Cardiac muscle cell (in vitro differentiated cells and primary cell): ENCODE data around the gene P4HB. TPM values are rescaled to one million over a fixed set of nuclear protein-coding genes. Genes with fewer than 3 reads are reported as not detected.

Experiments used
- DNase-seq, 2 donors: peaks; one replicate each; pipeline versions ENCODE4 v3.0.0 to v3.0.0-alpha.2; 2010 to 2017; ENCODE audit warnings: low read depth in 1 of 2, low spot score in 1 of 2
- H3K27ac ChIP-seq: fragments of 200-600 bp; sonication (generic); 2 replicates; pipeline ENCODE4 v1.5.1; 2016
- H3K27me3 ChIP-seq: fragments of 200-600 bp; sonication (generic); 2 replicates; pipeline ENCODE4 v1.6.0; 2016; ENCODE audit warnings: control low read depth
- H3K36me3 ChIP-seq: fragments of 200-600 bp; sonication (generic); 2 replicates; pipeline ENCODE4 v1.5.1; 2016; ENCODE audit warnings: control low read depth
- H3K4me1 ChIP-seq: fragments of 200-600 bp; sonication (generic); 2 replicates; pipeline ENCODE4 v1.8.1; 2017; ENCODE audit warnings: low read depth, mild to moderate bottlenecking, mixed run types
- H3K4me3 ChIP-seq: fragments of 200-600 bp; sonication (generic); 2 replicates; pipeline ENCODE4 v1.5.1; 2016; ENCODE audit warnings: mild to moderate bottlenecking
- H3K9me3 ChIP-seq: fragments of 200-600 bp; sonication (generic); 2 replicates; pipeline ENCODE4 v1.5.1; 2017; ENCODE audit warnings: low read depth, mild to moderate bottlenecking, control low read depth
- polyA plus RNA-seq: library from polyadenylated mRNA; unstranded; fragments of >200 nt; fragmentation: Nextera tagmentation; extraction: Ambion mirVana; gene quantifications from 2 replicates; pipeline ENCODE4 v1.2.1, GENCODE V29; 2016
- total RNA-seq: library from RNA; depleted of rRNA; stranded (reverse); fragments of >200 nt; gene quantifications from 2 replicates; pipeline ENCODE4 v1.2.3, GENCODE V29; 2016
- TF ChIP-seq, protein P1 (sequence below): IDR thresholded peaks from 2 replicates; pipeline ENCODE4 v1.5.1; 2012; ENCODE audit warnings: low read depth, mild to moderate bottlenecking, low read length

P4HB gene
- total and polyA plus RNA-seq, 2 experiments from 2014 or later: 597 to 972 TPM

DNA sequence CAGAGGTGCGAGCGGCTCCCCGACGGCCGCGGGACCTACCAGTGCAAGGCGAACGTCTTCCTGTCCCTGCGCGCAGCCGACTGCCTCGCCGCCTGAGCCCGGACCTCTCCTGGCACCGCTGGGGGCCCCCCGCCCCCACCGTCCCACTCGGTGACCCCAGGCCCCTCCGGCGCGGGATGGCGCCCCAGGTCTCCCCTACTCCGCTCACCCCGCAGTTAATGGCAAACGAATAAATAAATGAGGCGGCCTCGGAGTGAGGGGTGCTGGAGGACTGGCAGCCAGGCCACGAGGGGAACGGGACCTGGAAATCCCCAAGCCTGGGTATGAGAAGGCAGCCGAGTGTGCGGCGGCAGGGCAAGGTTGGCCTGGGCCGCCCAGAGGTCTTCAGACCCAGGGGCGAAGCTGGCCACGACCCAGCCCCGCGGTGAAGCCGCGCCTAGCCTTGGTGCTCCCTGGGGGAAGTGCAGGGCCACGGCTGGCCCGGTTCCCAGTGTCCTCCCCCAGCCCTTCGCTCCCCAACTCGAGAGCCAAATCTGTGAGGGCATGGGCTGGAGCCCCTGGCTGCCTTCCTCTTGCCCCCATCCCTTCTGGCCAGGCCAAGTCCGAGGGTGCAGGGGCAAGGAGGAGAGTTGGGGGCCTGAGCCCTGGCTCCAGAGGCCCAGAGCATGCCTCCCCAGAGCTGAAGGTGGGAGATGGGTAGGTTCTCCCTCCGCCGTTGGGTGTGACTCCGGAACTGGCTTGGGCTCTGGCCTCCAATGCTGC is 42.5 kb upstream of the P4HB start:
- Histone ChIP-seq H3K27me3 (peaks cover 18% of the 10 kb centered on the region), H3K36me3 (peaks cover 18% of the 10 kb centered on the region), H3K4me3 (no peak overlapping the region), H3K9me3 (no peaks in the 10 kb centered on the region), H3K4me1 (no peaks in the 10 kb centered on the region), H3K27ac (no peak overlapping the region)
- TF ChIP-seq, protein P1, sequence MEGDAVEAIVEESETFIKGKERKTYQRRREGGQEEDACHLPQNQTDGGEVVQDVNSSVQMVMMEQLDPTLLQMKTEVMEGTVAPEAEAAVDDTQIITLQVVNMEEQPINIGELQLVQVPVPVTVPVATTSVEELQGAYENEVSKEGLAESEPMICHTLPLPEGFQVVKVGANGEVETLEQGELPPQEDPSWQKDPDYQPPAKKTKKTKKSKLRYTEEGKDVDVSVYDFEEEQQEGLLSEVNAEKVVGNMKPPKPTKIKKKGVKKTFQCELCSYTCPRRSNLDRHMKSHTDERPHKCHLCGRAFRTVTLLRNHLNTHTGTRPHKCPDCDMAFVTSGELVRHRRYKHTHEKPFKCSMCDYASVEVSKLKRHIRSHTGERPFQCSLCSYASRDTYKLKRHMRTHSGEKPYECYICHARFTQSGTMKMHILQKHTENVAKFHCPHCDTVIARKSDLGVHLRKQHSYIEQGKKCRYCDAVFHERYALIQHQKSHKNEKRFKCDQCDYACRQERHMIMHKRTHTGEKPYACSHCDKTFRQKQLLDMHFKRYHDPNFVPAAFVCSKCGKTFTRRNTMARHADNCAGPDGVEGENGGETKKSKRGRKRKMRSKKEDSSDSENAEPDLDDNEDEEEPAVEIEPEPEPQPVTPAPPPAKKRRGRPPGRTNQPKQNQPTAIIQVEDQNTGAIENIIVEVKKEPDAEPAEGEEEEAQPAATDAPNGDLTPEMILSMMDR: no peak
- DNase-seq: no peak

DNA sequence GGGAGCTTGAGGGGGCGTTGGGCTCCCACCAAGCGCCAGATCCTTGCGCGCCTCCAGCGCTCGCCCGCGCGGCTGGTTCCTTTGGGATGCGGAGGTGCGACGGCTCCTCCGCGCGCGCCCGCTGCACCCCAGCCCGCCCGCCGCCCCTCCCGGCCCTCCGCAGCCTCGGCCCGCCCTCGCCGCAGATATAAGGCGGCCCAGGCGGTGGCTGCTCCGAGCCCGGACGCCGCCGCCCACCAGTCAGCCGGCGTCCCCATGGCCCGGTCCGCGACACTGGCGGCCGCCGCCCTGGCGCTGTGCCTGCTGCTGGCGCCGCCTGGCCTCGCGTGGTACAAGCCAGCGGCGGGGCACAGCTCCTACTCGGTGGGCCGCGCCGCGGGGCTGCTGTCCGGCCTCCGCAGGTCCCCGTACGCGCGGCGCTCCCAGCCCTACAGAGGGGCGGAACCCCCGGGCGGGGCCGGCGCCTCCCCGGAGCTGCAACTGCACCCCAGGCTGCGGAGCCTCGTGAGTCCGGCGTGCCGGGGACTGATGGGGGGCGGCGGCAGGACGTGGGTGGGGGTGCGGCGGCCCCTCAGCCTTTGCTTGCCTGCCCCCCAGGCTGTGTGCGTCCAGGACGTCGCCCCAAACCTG is 41.8 kb upstream of the P4HB start, which contains the start of gene NPB:
TSS of gene NPB (plus strand) at position 216 of the 630 bp plus-strand sequence. CDS start at position 256, 40 bp downstream.
- DNase-seq: peak; percentile 21 to 72
- peak within 1 kb of the TSS; percentile 33 for H3K4me3 ChIP-seq
- no peak within 1 kb of the TSS for H3K27ac ChIP-seq
- H3K9me3 ChIP-seq: no peaks in the 10 kb centered on the region
- TF ChIP-seq, protein P1: no peak
- peaks cover 14% of the 10 kb centered on the region for H3K36me3 ChIP-seq
- no peaks in the 10 kb centered on the region for H3K4me1 ChIP-seq
- peaks cover 18% of the 10 kb centered on the region for H3K27me3 ChIP-seq

DNA sequence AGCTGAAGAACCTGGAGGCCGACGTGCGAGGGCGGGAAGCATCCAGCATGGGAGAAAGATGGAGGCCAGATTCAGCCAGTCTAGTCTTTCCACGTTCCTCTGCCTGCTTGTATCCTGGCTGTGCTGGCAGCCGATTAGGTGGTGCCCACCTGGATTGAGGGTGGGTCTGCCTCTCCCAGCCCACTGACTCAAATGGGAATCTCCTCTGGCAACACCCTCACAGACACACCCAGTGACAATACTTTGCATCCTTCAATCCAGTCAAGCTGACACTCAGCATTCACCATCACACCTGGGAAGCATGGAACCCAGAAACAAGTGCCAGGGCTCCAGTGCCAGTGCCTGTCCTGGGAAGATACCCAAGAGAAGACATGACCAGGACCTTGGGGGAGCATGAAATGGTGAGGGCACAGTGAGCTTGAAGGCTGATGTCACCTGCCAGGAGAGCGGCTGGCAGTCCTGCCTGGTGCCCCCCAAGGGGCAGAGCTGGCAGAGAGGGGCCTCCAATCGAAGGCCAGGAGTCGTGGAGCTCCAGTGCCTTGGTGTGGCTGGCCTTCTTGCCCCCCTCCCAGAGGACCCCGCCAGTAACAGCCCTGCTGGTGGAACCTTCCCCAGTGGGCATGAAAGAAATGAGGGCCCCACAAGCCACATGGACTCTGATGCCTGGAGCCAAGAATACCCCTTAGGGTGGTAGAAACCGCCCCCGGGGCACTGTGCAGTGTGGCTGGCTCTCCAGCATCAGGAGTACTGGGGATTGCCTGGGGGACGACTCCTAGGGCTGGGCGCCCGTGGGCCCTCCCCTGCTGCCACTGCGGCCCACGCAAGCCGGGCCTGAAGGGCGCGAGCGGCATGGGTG is 41.1 kb upstream of the P4HB start:
- H3K9me3 ChIP-seq: no peaks in the 10 kb centered on the region
- no peaks in the 10 kb centered on the region for H3K4me1 ChIP-seq
- peaks cover 14% of the 10 kb centered on the region for H3K36me3 ChIP-seq
- TF ChIP-seq, protein P1: no peak
- H3K27me3 ChIP-seq: peaks cover 18% of the 10 kb centered on the region
- H3K27ac ChIP-seq: no peak overlapping the region
- H3K4me3 ChIP-seq: peak overlapping the region; percentile 33
- no peak for DNase-seq

DNA sequence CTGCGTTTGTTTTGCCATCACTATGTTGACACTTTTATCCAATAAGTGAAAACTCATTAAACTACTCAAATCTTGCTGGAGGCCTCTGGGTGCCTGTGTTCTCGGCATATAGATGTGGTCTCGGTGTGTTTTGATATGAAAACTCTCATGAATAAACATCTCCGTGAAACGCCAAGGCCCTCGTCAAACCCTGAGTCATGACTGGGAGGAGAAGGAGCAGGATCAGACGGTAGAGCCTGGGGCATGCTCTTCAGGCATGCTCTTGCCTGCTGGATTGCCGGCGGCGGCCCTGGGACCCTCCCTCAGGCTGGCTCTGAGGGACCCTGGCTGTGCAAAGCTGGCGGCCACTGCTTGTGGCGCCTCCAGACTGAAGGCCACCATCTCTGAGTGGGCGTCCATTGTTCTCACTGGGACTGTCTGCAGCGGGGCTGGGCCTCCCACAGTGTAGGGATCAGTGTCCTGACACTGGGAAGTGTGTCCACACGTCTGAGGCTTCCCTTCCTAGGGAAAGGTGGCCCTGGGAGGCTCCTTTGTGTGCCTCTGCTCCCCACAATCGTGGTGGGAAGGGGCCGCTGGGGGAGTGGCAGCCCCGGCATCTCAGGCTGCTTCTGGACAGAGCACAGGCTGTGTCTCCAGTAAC is 40.0 kb upstream of the P4HB start:
- H3K36me3 ChIP-seq: peaks cover 15% of the 10 kb centered on the region

More for the DNA sequence above, 40.0 kb upstream of the P4HB start:
- TF ChIP-seq, protein P1: no peak
- DNase-seq: no peak
- Histone ChIP-seq H3K4me1 (no peaks in the 10 kb centered on the region), H3K27ac (no peak overlapping the region), H3K27me3 (peaks cover 18% of the 10 kb centered on the region), H3K9me3 (no peaks in the 10 kb centered on the region), H3K4me3 (no peak overlapping the region)
